Posterior vena cava (tissue), 2 donors: ENCODE data around the gene PPP1R8. TPM values are rescaled to one million over a fixed set of nuclear protein-coding genes. Genes with fewer than 3 reads are reported as not detected.
"Not testable (repeated sequence)": the region's sequence is repeated elsewhere in the genome, so short reads cannot be mapped to it uniquely, and the experiment has no call there.

ENCODE experiments used
- DNase-seq: peaks from one replicate; pipeline ENCODE4 v3.0.0-alpha.2; 2020; ENCODE audit warnings: low spot score
- intact Hi-C, 2 donors: fragments of 100-400 bp; cut with DNase I; formaldehyde crosslinking; loops; one replicate each; pipeline versions ENCODE4 v1.14.1 to v1.14.2; 2022 to 2023
- total RNA-seq, 2 donors: library from RNA; stranded (reverse); fragmentation: NEBNext Ultra II Directional; extraction: Animal tissue kit (Norgen Biotek cat#: 25700); gene quantifications; one replicate each; pipeline ENCODE4 v1.2.1, GENCODE V29; 2021
- donor health status: DM: yes; HTN: yes; CAD: no.
- donor health status: DM: yes; HTN: yes; CAD: no.

Gene PPP1R8
- total RNA-seq, 2 donors from 2014 or later, result 27.9 to 29.6 TPM

DNA sequence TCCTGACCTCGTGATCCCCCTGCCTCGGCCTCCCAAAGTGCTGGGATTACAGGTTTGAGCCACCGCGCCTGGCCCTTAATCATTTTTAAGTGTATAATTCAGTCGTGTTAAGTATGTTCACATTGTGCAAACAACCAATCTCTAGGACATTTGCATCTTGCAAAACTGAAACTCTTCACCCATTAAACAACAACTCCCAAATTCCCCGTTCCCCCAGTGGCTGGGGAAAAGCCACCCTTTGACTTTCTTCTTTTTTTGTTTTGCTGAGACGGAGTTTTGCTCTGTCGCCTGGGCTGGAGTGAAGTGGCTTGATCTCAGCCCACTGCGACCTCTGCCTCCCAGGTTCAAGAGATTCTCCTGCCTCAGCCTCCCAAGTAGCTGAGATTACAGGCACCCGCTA lies 35.2 kb downstream of the PPP1R8 start:
- DNase-seq, result no peak
- intact Hi-C loops, result no loop called here

DNA sequence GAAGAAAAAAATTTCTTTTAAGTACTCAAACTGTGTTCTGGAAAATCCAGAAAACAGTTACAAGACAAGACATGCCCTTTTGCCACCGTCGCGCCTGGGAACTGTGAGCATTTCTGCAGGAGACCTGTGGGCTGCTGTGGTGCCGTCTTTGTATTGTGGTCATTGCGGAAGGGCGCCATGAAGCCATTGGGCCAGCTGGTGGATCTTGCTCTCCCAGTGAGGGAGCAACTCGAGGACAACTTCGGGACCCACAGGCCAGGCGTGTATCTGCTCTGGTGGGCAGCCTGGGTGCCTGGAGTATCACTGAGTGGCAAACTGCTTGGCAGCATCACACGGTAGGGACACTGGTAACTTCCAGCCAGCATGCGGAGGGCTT lies 38.0 kb downstream of the PPP1R8 start:
- DNase-seq, result no peak
- intact Hi-C loops, result no loop called here

- no peak for DNase-seq
- intact Hi-C loops, result no loop called here
These were observed 38.5 kb downstream of the PPP1R8 start for GRCh38 chr1:27868932-27869718.

- DNase-seq, result no peak
- intact Hi-C loops, result no loop called here
These were observed 39.1 kb downstream of the PPP1R8 start for GRCh38 chr1:27869719-27870085.

DNA sequence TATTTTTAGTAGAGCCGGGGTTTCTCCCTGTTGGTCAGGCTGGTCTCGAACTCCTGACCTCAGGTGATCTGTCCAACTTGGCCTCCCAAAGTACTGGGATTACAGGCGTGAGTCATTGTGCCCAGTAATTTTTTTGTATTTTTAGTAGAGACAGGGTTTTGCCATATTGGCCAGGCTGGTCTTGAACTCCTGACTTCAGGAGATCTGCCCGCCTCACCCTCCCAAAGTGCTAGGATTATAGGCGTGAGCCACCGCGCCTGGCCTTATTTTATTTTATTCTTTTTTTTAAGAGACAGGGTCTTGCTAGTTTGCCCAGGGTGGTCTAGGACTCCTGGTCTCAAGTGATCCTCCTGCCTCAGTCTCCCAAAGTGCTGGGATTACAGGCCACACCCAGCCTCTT lies 40.5 kb downstream of the PPP1R8 start:
- intact Hi-C loops, DNase-seq: not testable (repeated sequence)

DNA sequence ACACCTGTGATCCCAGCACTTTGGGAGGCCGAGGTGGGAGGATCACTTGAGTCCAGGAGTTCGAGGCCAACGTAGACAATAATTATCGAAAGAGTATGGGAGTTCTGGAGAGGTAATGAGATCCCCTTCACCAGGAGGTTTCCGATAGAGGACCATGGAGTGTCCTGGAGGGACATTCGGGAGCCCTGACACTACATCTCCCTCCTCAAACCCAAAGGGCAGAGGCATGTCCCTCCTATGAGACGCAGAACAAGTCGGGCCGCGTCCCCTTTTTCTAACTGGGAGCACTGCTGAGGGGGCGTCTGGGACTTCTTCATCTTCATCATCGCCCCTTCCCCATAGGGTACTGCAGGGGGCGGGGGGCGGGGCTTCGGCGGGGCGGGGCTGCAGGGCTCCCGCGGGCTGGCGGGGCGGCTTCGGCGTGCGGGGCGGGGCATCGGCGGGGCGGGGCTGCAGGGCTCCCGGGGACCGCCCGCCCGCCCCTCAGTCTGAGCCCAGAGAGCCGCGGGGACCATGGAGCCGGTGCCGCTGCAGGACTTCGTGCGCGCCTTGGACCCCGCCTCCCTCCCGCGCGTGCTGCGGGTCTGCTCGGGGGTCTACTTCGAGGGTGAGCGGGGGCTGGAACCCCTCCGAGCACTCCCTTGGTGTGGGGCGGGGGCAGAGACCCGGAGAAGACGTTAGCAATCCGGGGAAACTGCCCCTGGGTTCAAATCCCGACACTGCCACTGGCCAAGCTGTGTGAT lies 41.6 kb downstream of the PPP1R8 start, which contains the start of gene THEMIS2:
Gene THEMIS2, plus strand, starts transcription at position 486 of the 743 bp plus-strand sequence. Its CDS starts 28 bp downstream, at position 514.
- intact Hi-C loops, result no loop called here
- peak; percentile 92 for DNase-seq

- DNase-seq, result no peak
- intact Hi-C loops, result no loop called here
These were observed 42.4 kb downstream of the PPP1R8 start for GRCh38 chr1:27872802-27873551.

DNA sequence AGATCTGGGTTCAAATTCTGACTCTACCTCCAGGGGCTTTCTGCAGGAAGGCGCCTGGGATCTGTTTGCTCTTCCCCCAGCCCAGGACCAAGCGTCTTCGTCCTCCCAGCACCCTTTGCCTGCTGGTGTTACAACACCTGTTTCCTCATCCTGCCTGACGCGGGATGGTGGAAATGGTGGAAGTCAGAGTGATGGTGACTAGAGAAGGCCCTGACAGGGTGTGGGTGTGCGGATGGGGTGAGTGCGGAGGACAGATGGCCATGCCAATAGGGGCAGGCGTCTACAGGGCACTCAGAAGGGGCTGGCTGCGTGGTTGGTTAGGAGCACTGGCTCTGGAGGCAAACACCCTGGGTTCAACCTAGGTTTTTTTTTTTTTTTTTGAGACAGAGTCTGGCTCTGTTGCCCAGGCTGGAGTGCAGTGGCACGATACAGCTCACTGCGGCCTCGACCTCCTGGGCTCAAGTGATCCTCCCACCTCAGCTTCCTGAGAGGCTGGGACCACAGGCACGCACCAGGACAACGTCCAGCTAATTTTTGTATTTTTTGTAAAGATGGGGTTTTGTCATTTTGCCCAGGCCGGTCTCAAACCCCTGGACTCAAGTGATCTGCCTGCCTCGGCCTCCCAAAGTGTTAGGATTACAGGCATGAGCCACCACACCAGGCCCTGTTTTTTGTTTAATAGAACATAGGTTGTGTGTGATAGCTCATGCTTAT lies 43.2 kb downstream of the PPP1R8 start:
- intact Hi-C loops, result no loop called here
- peak; percentile 86 for DNase-seq

DNA sequence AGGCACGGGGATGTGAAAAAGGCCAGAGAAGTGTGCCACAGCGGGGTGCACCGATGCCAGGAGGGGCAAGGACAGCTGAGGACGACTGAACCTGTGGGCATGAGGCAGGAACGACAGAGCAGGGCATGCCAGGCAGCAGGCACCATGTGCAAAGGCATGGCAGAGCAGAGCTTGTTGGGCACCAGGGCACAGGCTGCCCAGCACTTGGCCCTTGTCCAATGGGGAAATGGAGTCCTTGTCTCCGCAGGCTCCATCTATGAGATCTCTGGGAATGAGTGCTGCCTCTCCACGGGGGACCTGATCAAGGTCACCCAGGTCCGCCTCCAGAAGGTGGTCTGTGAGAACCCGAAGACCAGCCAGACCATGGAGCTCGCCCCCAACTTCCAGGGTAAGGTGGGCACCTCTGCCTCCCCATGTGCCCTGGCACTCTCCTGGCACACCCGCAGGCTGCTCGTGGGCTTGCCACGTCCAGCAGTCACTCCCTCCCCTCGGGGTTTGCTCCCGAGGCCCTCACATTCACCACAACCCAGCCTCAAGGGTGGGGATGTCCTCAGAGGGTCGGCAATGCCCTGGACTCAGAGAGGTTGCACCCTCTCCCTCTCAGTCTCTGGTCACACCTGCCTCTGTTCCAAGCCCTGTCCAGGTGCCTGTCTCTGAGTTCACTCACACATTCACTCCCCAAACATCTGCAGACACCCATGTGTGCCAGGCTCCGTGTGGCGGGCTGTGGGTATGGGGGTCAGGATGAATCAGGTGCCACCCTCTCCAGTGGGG lies 45.9 kb downstream of the PPP1R8 start:
- DNase-seq, result peak; percentile 73

GRCh38 chr1:27877115-27877416 lies 46.5 kb downstream of the PPP1R8 start:
- DNase-seq, result no peak
- intact Hi-C loops, result no loop called here

More for the DNA sequence above, 45.9 kb downstream of the PPP1R8 start:
- intact Hi-C loops, result no loop called here

DNA sequence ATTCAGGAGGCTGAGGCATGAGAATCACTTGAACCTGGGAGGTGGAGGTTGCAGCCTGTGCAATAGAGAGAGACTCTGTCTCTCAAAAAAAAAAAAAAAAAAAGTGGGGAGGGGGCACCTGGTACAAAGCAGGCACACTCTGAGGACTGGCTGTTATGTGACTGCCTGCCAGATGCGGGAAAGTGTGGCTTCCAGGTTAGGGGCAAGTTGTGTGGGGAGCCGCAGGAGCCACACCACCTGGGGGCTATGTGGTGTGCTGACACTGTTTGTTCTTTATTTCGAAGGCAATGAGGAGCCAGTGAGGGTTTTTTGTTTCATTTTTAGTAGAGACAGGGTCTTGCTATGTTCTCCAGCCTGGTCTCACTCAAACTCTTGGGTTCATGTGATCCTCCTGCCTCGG lies 47.5 kb downstream of the PPP1R8 start:
- peak; percentile 14 for DNase-seq
- intact Hi-C loops, result no loop called here

- peak; percentile 41 for DNase-seq
- intact Hi-C loops, result no loop called here
These were observed 48.3 kb downstream of the PPP1R8 start for GRCh38 chr1:27878787-27879335.

- intact Hi-C loops, result no loop called here
- DNase-seq, result peak; percentile 66
These were observed 48.9 kb downstream of the PPP1R8 start for GRCh38 chr1:27879374-27880082.

DNA sequence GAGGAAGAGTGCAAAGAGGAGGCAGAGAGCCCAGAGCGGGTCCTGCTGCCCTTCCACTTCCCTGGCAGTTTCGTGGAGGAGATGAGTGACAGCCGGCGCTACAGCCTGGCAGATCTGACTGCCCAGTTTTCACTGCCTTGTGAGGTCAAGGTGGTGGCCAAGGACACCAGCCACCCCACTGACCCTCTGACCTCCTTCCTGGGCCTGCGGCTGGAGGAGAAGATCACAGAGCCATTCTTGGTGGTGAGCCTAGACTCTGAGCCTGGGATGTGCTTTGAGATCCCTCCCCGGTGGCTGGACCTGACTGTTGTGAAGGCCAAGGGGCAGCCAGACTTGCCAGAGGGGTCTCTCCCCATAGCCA lies 51.9 kb downstream of the PPP1R8 start:
- intact Hi-C loops, result no loop called here
- no peak for DNase-seq

GRCh38 chr1:27883536-27883935 lies 53.0 kb downstream of the PPP1R8 start:
- intact Hi-C loops, result no loop called here
- DNase-seq, result no peak

- intact Hi-C loops, result loop anchor here in 1 of 2 donors (1.0 kb wide), 1 partner anchor 15 kb away; no protein-coding TSS in a partner anchor
- DNase-seq, result no peak
These were observed 53.7 kb downstream of the PPP1R8 start for GRCh38 chr1:27884006-27884954.

DNA sequence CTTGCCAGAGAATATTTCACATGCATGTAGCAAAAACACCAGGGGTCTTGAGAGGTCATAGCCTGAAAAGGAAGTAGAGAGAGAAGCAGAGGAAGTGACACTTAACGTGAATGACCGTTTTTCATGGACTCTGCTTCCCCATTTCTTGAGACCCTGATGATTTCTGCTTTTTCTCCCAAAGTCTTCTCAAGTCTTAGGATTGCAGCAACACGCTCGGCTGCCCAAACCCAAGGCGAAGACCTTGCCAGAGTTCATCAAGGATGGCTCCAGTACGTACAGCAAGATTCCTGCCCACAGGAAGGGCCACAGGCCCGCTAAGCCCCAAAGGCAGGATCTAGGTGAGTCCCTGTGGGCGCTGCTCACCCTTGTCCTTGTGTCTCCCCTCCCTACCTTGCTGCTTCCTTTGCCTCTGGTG lies 54.5 kb downstream of the PPP1R8 start:
- intact Hi-C loops, result no loop called here
- DNase-seq, result no peak
